Colonic mucosa (tissue), 4 donors: ENCODE data around the gene TMEM183A. TPM values are rescaled to one million over a fixed set of nuclear protein-coding genes. Genes with fewer than 3 reads are reported as not detected.

Source experiments
- DNase-seq: peaks from one replicate; pipeline ENCODE4 v3.0.0-alpha.2; 2020
- H3K27ac ChIP-seq: fragments of 200-600 bp; one replicate; pipeline ENCODE4 v1.8.0; 2021
- H3K27me3 ChIP-seq: fragments of 200-600 bp; one replicate; pipeline ENCODE4 v1.8.0; 2021
- H3K36me3 ChIP-seq: fragments of 200-600 bp; one replicate; pipeline ENCODE4 v1.8.0; 2021
- H3K4me1 ChIP-seq: fragments of 200-600 bp; one replicate; pipeline ENCODE4 v1.8.0; 2021; ENCODE audit warnings: mild to moderate bottlenecking
- H3K4me3 ChIP-seq: fragments of 200-600 bp; one replicate; pipeline ENCODE4 v1.8.0; 2021
- H3K9ac ChIP-seq, 2 donors: one replicate each; pipeline ENCODE4 v1.7.0; 2013; ENCODE audit warnings: control low read depth in 2 of 2, low read depth in 2 of 2, low read length in 2 of 2
- H3K9me3 ChIP-seq: fragments of 200-600 bp; one replicate; pipeline ENCODE4 v1.8.0; 2021
- CTCF ChIP-seq: fragments of 200-600 bp; IDR thresholded peaks from one replicate; pipeline ENCODE4 v1.8.0; 2022; ENCODE audit warnings: antibody characterized with exemption, mild to moderate bottlenecking
- intact Hi-C: fragments of 100-400 bp; cut with DNase I; formaldehyde crosslinking; loops from one replicate; pipeline ENCODE4 v1.14.1; 2022
- total RNA-seq, 2 donors: library from RNA; stranded (reverse); fragmentation: NEBNext Ultra II Directional in 1 of 2; extraction: Animal tissue kit (Norgen Biotek cat#: 25700) in 1 of 2; gene quantifications; one replicate each; pipeline ENCODE4 v1.2.1, GENCODE V29; 2021
- donor health status: healthy.
- donor health status: DM: no; HTN: no; CAD: no.
- donor health status: DM: no; HTN: no; CAD: no.

TMEM183A gene
- total RNA-seq, 2 donors from 2014 or later: 117 to 134 TPM

GRCh38 chr1:203035111-203036000 lies 28.2 kb downstream of the TMEM183A start:
- Histone ChIP-seq H3K27ac (no peak overlapping the region), H3K9ac (no peak overlapping the region), H3K36me3 (no peaks in the 10 kb centered on the region), H3K9me3 (no peaks in the 10 kb centered on the region), H3K4me3 (no peak overlapping the region), H3K27me3 (no peaks in the 10 kb centered on the region), H3K4me1 (no peaks in the 10 kb centered on the region)
- intact Hi-C loops: loop anchor here (5.0 kb wide), 1 partner anchor 232 kb away; no protein-coding TSS in a partner anchor
- DNase-seq: no peak
- no peak for TF ChIP-seq CTCF

- no peak for DNase-seq
- Histone ChIP-seq H3K4me1 (no peaks in the 10 kb centered on the region), H3K27me3 (no peaks in the 10 kb centered on the region), H3K9me3 (no peaks in the 10 kb centered on the region), H3K9ac (no peak overlapping the region), H3K4me3 (no peak overlapping the region), H3K36me3 (no peaks in the 10 kb centered on the region), H3K27ac (no peak overlapping the region)
- intact Hi-C loops: loop anchor here (5.0 kb wide), 1 partner anchor 231 kb away; no protein-coding TSS in a partner anchor
- TF ChIP-seq CTCF: no peak
These were observed 29.0 kb downstream of the TMEM183A start for GRCh38 chr1:203036135-203036534.

- Histone ChIP-seq H3K36me3 (no peaks in the 10 kb centered on the region), H3K9ac (no peak overlapping the region), H3K4me1 (no peaks in the 10 kb centered on the region), H3K9me3 (no peaks in the 10 kb centered on the region), H3K27ac (no peak overlapping the region), H3K27me3 (no peaks in the 10 kb centered on the region), H3K4me3 (no peak overlapping the region)
- DNase-seq: no peak
- TF ChIP-seq CTCF: no peak
- intact Hi-C loops: loop anchor here (5.0 kb wide), 1 partner anchor 231 kb away; no protein-coding TSS in a partner anchor
These were observed 29.4 kb downstream of the TMEM183A start for GRCh38 chr1:203036537-203036936.

- no peak for TF ChIP-seq CTCF
- intact Hi-C loops: loop anchor here (2.0 to 5.0 kb wide), 2 partner anchors 135 to 230 kb away; no protein-coding TSS in a partner anchor
These were observed 30.5 kb downstream of the TMEM183A start for GRCh38 chr1:203037509-203038190.

GRCh38 chr1:203038217-203038741 lies 31.1 kb downstream of the TMEM183A start:
- Histone ChIP-seq H3K36me3 (no peaks in the 10 kb centered on the region), H3K9ac (peak overlapping the region in 1 of 2 donors; percentile 8), H3K4me3 (no peak overlapping the region), H3K9me3 (no peaks in the 10 kb centered on the region), H3K27ac (no peak overlapping the region), H3K27me3 (no peaks in the 10 kb centered on the region), H3K4me1 (no peaks in the 10 kb centered on the region)
- intact Hi-C loops: loop anchor here (2.0 to 5.0 kb wide), 2 partner anchors 135 to 229 kb away; no protein-coding TSS in a partner anchor
- no peak for TF ChIP-seq CTCF
- DNase-seq: no peak

More at GRCh38 chr1:203037509-203038190, 30.5 kb downstream of the TMEM183A start:
- H3K4me3 ChIP-seq: no peak overlapping the region
- no peaks in the 10 kb centered on the region for H3K4me1 ChIP-seq
- no peak overlapping the region for H3K27ac ChIP-seq
- no peaks in the 10 kb centered on the region for H3K36me3 ChIP-seq
- no peak for DNase-seq
- no peak overlapping the region for H3K9ac ChIP-seq
- H3K9me3 ChIP-seq: no peaks in the 10 kb centered on the region
- H3K27me3 ChIP-seq: no peaks in the 10 kb centered on the region
